HG02870 (cell line): ENCODE measurements around the gene LCN10.
"Not testable (repeated sequence)": the region's sequence is repeated elsewhere in the genome, so short reads cannot be mapped to it uniquely, and the experiment has no call there.

Experiments
- ATAC-seq: cut with Tn5 transposase; IDR thresholded peaks from one replicate; pipeline ENCODE4 v1.9.1; 2021; ENCODE audit warnings: mild to moderate bottlenecking, moderate library complexity; ENCODE audit not compliant: unreplicated experiment

Gene LCN10

GRCh38 chr9:136755302-136756133 is 12.8 kb upstream of the LCN10 start:
- not testable (repeated sequence) for ATAC-seq

GRCh38 chr9:136754626-136755301 is 12.0 kb upstream of the LCN10 start:
- no peak for ATAC-seq

- no peak for ATAC-seq
Observed at GRCh38 chr9:136754059-136754572, 11.4 kb upstream of the LCN10 start.

- ATAC-seq = no peak
Observed at GRCh38 chr9:136753371-136754058, 10.8 kb upstream of the LCN10 start.

GRCh38 chr9:136751814-136752213 is 9.1 kb upstream of the LCN10 start:
- no peak for ATAC-seq

GRCh38 chr9:136751244-136751643 is 8.5 kb upstream of the LCN10 start:
- no peak for ATAC-seq

GRCh38 chr9:136750526-136750925 is 7.8 kb upstream of the LCN10 start:
- ATAC-seq = no peak

- ATAC-seq = no peak
Observed at GRCh38 chr9:136748666-136749611, 6.2 kb upstream of the LCN10 start.

- ATAC-seq = no peak
Observed at GRCh38 chr9:136748201-136748600, 5.5 kb upstream of the LCN10 start, which contains the start of gene LCN6. Gene LCN6 (minus strand): TSS chr9:136748525. CDS start chr9:136748483, 42 bp downstream.

GRCh38 chr9:136747161-136748060 is 4.7 kb upstream of the LCN10 start:
- ATAC-seq = no peak

- ATAC-seq = no peak
Observed at GRCh38 chr9:136746621-136747020, 3.9 kb upstream of the LCN10 start.

- ATAC-seq = no peak
Observed at GRCh38 chr9:136746155-136746490, 3.4 kb upstream of the LCN10 start.

- no peak for ATAC-seq
Observed at GRCh38 chr9:136745389-136746154, 2.8 kb upstream of the LCN10 start.

- ATAC-seq = no peak
Observed at GRCh38 chr9:136744773-136745172, 2.0 kb upstream of the LCN10 start.

GRCh38 chr9:136743639-136744211 is 985 bp upstream of the LCN10 start:
- ATAC-seq = no peak

- ATAC-seq = no peak
Observed at GRCh38 chr9:136741883-136742571, 713 bp downstream of the LCN10 start.

- ATAC-seq = no peak
Observed at GRCh38 chr9:136740971-136741882, 1.5 kb downstream of the LCN10 start.
